Mesendoderm (in vitro differentiated cells): Measurements from ENCODE around the gene PRKN.

Experiments
- DNase-seq: peaks from one replicate; pipeline ENCODE4 v3.0.0; 2013
- H2AK5ac ChIP-seq: 2 replicates; pipeline ENCODE4 v1.6.1; 2013; ENCODE audit warnings: low read length, inconsistent platforms
- H2BK120ac ChIP-seq: 2 replicates; pipeline ENCODE4 v1.6.1; 2013; ENCODE audit warnings: low read depth, mild to moderate bottlenecking, low read length, moderate library complexity, mixed read lengths
- H2BK15ac ChIP-seq: replicated peaks from 2 replicates; pipeline ENCODE4 v1.6.1; 2013; ENCODE audit warnings: low read depth, mild to moderate bottlenecking, moderate library complexity
- H2BK5ac ChIP-seq: 2 replicates; pipeline ENCODE4 v1.6.1; 2013; ENCODE audit warnings: low read length, inconsistent platforms
- H3K18ac ChIP-seq: 2 replicates; pipeline ENCODE4 v1.6.1; 2013; ENCODE audit warnings: mild to moderate bottlenecking, low read length, mixed read lengths
- H3K23ac ChIP-seq: one replicate; pipeline ENCODE4 v1.6.1; 2013; ENCODE audit warnings: low read length
- H3K27ac ChIP-seq: 2 replicates; pipeline ENCODE4 v1.5.1; 2013; ENCODE audit warnings: low read depth, mild to moderate bottlenecking, inconsistent platforms, low read length, moderate library complexity
- H3K27me3 ChIP-seq: 2 replicates; pipeline ENCODE4 v1.6.1; 2013; ENCODE audit warnings: low read length, control low read depth, mild to moderate bottlenecking, inconsistent platforms; ENCODE audit not compliant: insufficient read depth, poor library complexity
- H3K36me3 ChIP-seq: 2 replicates; pipeline ENCODE4 v1.6.1; 2013; ENCODE audit warnings: low read length, inconsistent platforms; ENCODE audit not compliant: control insufficient read depth, insufficient read depth
- H3K4ac ChIP-seq: one replicate; pipeline ENCODE4 v1.6.1; 2013; ENCODE audit warnings: low read depth, mild to moderate bottlenecking, low read length, moderate library complexity
- H3K4me1 ChIP-seq: 2 replicates; pipeline ENCODE4 v1.6.1; 2013; ENCODE audit warnings: low read depth, low read length, inconsistent platforms; ENCODE audit not compliant: control insufficient read depth
- H3K4me2 ChIP-seq: 2 replicates; pipeline ENCODE4 v1.6.1; 2013; ENCODE audit warnings: low read length
- H3K4me3 ChIP-seq: 2 replicates; pipeline ENCODE4 v1.5.1; 2013; ENCODE audit warnings: mild to moderate bottlenecking, low read length
- H3K56ac ChIP-seq: one replicate; pipeline ENCODE4 v1.6.1; 2013; ENCODE audit warnings: low read length
- H3K79me1 ChIP-seq: 2 replicates; pipeline ENCODE4 v1.6.1; 2013; ENCODE audit warnings: low read length, inconsistent platforms
- H3K79me2 ChIP-seq: 2 replicates; pipeline ENCODE4 v1.6.1; 2013; ENCODE audit warnings: mild to moderate bottlenecking, low read length; ENCODE audit not compliant: control insufficient read depth, insufficient read depth
- H3K9ac ChIP-seq: 2 replicates; pipeline ENCODE4 v1.6.1; 2013; ENCODE audit warnings: low read length, inconsistent platforms
- H4K5ac ChIP-seq: one replicate; pipeline ENCODE4 v1.6.1; 2013; ENCODE audit warnings: low read length
- H4K8ac ChIP-seq: one replicate; pipeline ENCODE4 v1.6.1; 2013; ENCODE audit warnings: low read depth, mild to moderate bottlenecking, control low read depth, low read length, moderate library complexity
- WGBS: extraction: QIAGEN DNeasy Blood & Tissue Kit; methylation state at CpG from one replicate; pipeline ENCODE4 v1.1.7; 2013; ENCODE audit warnings: low lambda C conversion rate, missing lambda C conversion rate; ENCODE audit not compliant: insufficient coverage; ENCODE audit errors: extremely low coverage; 5-methylcytosine and 5-hydroxymethylcytosine counted together

Gene PRKN

GRCh38 chr6:161836643-161837448, 890.7 kb downstream of the PRKN start:
- Histone ChIP-seq H2BK120ac (no peak overlapping the region), H3K4me1 (peaks cover 3% of the 10 kb centered on the region), H3K79me2 (no peaks in the 10 kb centered on the region), H2BK15ac (no peak overlapping the region), H2BK5ac (no peak overlapping the region), H3K4me2 (no peak overlapping the region), H3K79me1 (no peaks in the 10 kb centered on the region), H3K23ac (no peak overlapping the region), H3K27me3 (no peaks in the 10 kb centered on the region), H3K36me3 (no peaks in the 10 kb centered on the region), H3K56ac (no peak overlapping the region), H3K4ac (no peak overlapping the region), H3K27ac (no peak overlapping the region), H3K4me3 (no peak overlapping the region), H4K5ac (no peak overlapping the region), H2AK5ac (no peak overlapping the region), H4K8ac (no peak overlapping the region), H3K9ac (no peak overlapping the region), H3K18ac (no peak overlapping the region)
- DNase-seq: no peak
- no CpG with 5 or more reads among the region's 15 CpGs for WGBS

- DNase-seq: no peak
- Histone ChIP-seq H3K27ac (no peak overlapping the region), H3K79me1 (no peaks in the 10 kb centered on the region), H2BK120ac (no peak overlapping the region), H2BK15ac (no peak overlapping the region), H3K4me2 (no peak overlapping the region), H3K27me3 (no peaks in the 10 kb centered on the region), H3K4ac (no peak overlapping the region), H4K5ac (no peak overlapping the region), H3K9ac (no peak overlapping the region), H3K4me1 (peaks cover 3% of the 10 kb centered on the region), H4K8ac (no peak overlapping the region), H3K23ac (no peak overlapping the region), H3K36me3 (no peaks in the 10 kb centered on the region), H3K56ac (no peak overlapping the region), H3K79me2 (no peaks in the 10 kb centered on the region), H2BK5ac (no peak overlapping the region), H3K18ac (no peak overlapping the region), H2AK5ac (no peak overlapping the region), H3K4me3 (no peak overlapping the region)
- WGBS: no CpG with 5 or more reads among the region's 19 CpGs
Measured at GRCh38 chr6:161835500-161836215, 891.9 kb downstream of the PRKN start.

- no peak overlapping the region for H2BK120ac ChIP-seq
- no peak overlapping the region for H2BK5ac ChIP-seq
- no peak overlapping the region for H4K5ac ChIP-seq
- H3K27me3 ChIP-seq: no peaks in the 10 kb centered on the region
- no peaks in the 10 kb centered on the region for H3K79me1 ChIP-seq
- no peak for DNase-seq
- no CpG with 5 or more reads among the region's 6 CpGs for WGBS
- no peak overlapping the region for H3K4me3 ChIP-seq
- H2BK15ac ChIP-seq: no peak overlapping the region
- no peak overlapping the region for H3K27ac ChIP-seq
- H4K8ac ChIP-seq: no peak overlapping the region
- H3K18ac ChIP-seq: no peak overlapping the region
- no peaks in the 10 kb centered on the region for H3K36me3 ChIP-seq
- H3K9ac ChIP-seq: no peak overlapping the region
- H3K4me1 ChIP-seq: peaks cover 3% of the 10 kb centered on the region
- H3K4ac ChIP-seq: no peak overlapping the region
- no peak overlapping the region for H2AK5ac ChIP-seq
- H3K23ac ChIP-seq: no peak overlapping the region
- no peak overlapping the region for H3K56ac ChIP-seq
- H3K4me2 ChIP-seq: no peak overlapping the region
- H3K79me2 ChIP-seq: no peaks in the 10 kb centered on the region
Measured at GRCh38 chr6:161834426-161834825, 893.1 kb downstream of the PRKN start.

- Histone ChIP-seq H3K79me1 (no peaks in the 10 kb centered on the region), H4K8ac (no peak overlapping the region), H4K5ac (no peak overlapping the region), H3K4me3 (no peak overlapping the region), H2BK120ac (no peak overlapping the region), H2BK5ac (no peak overlapping the region), H3K18ac (no peak overlapping the region), H3K27me3 (no peaks in the 10 kb centered on the region), H3K9ac (no peak overlapping the region), H3K4me2 (no peak overlapping the region), H3K56ac (no peak overlapping the region), H3K27ac (no peak overlapping the region), H2AK5ac (no peak overlapping the region), H3K4me1 (no peaks in the 10 kb centered on the region), H2BK15ac (no peak overlapping the region), H3K23ac (no peak overlapping the region), H3K4ac (no peak overlapping the region), H3K79me2 (no peaks in the 10 kb centered on the region), H3K36me3 (no peaks in the 10 kb centered on the region)
- no CpG with 5 or more reads among the region's 18 CpGs for WGBS
- no peak for DNase-seq
Measured at GRCh38 chr6:161833099-161833860, 894.3 kb downstream of the PRKN start.

GRCh38 chr6:161832622-161833021, 894.9 kb downstream of the PRKN start:
- WGBS: no CpG with 5 or more reads among the region's 12 CpGs
- H3K79me1 ChIP-seq: no peaks in the 10 kb centered on the region
- no peak overlapping the region for H3K27ac ChIP-seq

More at GRCh38 chr6:161832622-161833021, 894.9 kb downstream of the PRKN start:
- H3K56ac ChIP-seq: no peak overlapping the region
- no peak overlapping the region for H3K4ac ChIP-seq
- no peaks in the 10 kb centered on the region for H3K27me3 ChIP-seq
- H2BK5ac ChIP-seq: no peak overlapping the region
- no peak for DNase-seq
- no peak overlapping the region for H4K5ac ChIP-seq
- H3K4me2 ChIP-seq: no peak overlapping the region
- no peak overlapping the region for H3K9ac ChIP-seq
- no peak overlapping the region for H2BK15ac ChIP-seq
- H2AK5ac ChIP-seq: no peak overlapping the region
- no peak overlapping the region for H3K23ac ChIP-seq
- no peaks in the 10 kb centered on the region for H3K36me3 ChIP-seq
- H2BK120ac ChIP-seq: no peak overlapping the region
- H3K4me1 ChIP-seq: no peaks in the 10 kb centered on the region
- no peak overlapping the region for H3K4me3 ChIP-seq
- H3K79me2 ChIP-seq: no peaks in the 10 kb centered on the region
- no peak overlapping the region for H3K18ac ChIP-seq
- no peak overlapping the region for H4K8ac ChIP-seq
